ENCODE measurements around the gene LASP1. TPM values are rescaled to one million over a fixed set of nuclear protein-coding genes. Genes with fewer than 3 reads are reported as not detected.

Gene LASP1
- polyA plus RNA-seq, 1 donor from 2014 or later, result 56.3 TPM

DNA sequence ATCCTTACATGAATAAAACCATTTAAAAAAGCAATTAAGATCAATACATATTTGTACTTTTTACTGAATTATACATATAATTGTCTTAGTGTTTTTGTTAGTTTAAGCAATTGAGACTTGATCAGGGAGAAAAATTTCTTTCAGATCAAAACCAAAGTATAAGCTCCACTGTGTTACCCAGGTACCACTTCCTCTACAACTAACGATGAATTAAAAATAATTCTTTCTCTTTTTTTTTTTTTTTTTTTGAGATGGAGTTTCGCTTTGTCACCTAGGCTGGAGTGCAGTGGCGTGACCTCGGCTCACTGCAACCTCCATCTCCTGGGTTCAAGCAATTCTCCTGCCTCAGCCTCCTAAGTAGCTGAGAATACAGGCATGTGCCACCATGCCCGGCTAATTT, 90.5 kb downstream of the LASP1 start:
- Histone ChIP-seq H3K27me3 (ENCODE audit: insufficient read depth, low read depth, low read length) (no peaks in the 10 kb centered on the region), H3K9me2 (ENCODE audit: insufficient read depth, low read length) (no peaks in the 10 kb centered on the region), H3K4me3 (ENCODE audit: low read length) (no peak overlapping the region), H2AFZ (ENCODE audit: low read depth, low read length) (no peak overlapping the region), H3K79me2 (replicated peaks; ENCODE audit: insufficient read depth, low read length) (no peaks in the 10 kb centered on the region), H3K4me2 (ENCODE audit: low read length) (no peak overlapping the region), H3F3A (ENCODE audit: insufficient read depth, low read length, poor library complexity, severe bottlenecking) (no peaks in the 10 kb centered on the region), H3K27ac (ENCODE audit: low read length) (no peak overlapping the region), H3K9ac (ENCODE audit: low read length) (no peak overlapping the region), H3K9me3 (ENCODE audit: low read length) (no peaks in the 10 kb centered on the region), H4K20me1 (ENCODE audit: insufficient read depth) (no peaks in the 10 kb centered on the region), H3K36me3 (ENCODE audit: insufficient read depth, low read length) (no peaks in the 10 kb centered on the region)
- TF ChIP-seq SMC3 (conservative IDR thresholded peaks at IDR 0.05; ENCODE audit: poor library complexity) (no peak), TAF1 (IDR thresholded peaks at IDR 0.05; ENCODE audit: low read depth) (no peak), RAD21 (conservative IDR thresholded peaks at IDR 0.05) (no peak), EZH2 (IDR thresholded peaks at IDR 0.05; ENCODE audit: borderline replicate concordance, insufficient read depth, low read length, poor library complexity, severe bottlenecking) (no peak), POLR2AphosphoS5 (IDR thresholded peaks at IDR 0.05) (no peak), EP300 (conservative IDR thresholded peaks at IDR 0.05; ENCODE audit: poor library complexity, severe bottlenecking) (no peak)
- TF ChIP-seq, protein P1, sequence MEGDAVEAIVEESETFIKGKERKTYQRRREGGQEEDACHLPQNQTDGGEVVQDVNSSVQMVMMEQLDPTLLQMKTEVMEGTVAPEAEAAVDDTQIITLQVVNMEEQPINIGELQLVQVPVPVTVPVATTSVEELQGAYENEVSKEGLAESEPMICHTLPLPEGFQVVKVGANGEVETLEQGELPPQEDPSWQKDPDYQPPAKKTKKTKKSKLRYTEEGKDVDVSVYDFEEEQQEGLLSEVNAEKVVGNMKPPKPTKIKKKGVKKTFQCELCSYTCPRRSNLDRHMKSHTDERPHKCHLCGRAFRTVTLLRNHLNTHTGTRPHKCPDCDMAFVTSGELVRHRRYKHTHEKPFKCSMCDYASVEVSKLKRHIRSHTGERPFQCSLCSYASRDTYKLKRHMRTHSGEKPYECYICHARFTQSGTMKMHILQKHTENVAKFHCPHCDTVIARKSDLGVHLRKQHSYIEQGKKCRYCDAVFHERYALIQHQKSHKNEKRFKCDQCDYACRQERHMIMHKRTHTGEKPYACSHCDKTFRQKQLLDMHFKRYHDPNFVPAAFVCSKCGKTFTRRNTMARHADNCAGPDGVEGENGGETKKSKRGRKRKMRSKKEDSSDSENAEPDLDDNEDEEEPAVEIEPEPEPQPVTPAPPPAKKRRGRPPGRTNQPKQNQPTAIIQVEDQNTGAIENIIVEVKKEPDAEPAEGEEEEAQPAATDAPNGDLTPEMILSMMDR (IDR thresholded peaks at IDR 0.05; ENCODE audit: poor library complexity, severe bottlenecking), result no peak
- TF ChIP-seq, protein P2, sequence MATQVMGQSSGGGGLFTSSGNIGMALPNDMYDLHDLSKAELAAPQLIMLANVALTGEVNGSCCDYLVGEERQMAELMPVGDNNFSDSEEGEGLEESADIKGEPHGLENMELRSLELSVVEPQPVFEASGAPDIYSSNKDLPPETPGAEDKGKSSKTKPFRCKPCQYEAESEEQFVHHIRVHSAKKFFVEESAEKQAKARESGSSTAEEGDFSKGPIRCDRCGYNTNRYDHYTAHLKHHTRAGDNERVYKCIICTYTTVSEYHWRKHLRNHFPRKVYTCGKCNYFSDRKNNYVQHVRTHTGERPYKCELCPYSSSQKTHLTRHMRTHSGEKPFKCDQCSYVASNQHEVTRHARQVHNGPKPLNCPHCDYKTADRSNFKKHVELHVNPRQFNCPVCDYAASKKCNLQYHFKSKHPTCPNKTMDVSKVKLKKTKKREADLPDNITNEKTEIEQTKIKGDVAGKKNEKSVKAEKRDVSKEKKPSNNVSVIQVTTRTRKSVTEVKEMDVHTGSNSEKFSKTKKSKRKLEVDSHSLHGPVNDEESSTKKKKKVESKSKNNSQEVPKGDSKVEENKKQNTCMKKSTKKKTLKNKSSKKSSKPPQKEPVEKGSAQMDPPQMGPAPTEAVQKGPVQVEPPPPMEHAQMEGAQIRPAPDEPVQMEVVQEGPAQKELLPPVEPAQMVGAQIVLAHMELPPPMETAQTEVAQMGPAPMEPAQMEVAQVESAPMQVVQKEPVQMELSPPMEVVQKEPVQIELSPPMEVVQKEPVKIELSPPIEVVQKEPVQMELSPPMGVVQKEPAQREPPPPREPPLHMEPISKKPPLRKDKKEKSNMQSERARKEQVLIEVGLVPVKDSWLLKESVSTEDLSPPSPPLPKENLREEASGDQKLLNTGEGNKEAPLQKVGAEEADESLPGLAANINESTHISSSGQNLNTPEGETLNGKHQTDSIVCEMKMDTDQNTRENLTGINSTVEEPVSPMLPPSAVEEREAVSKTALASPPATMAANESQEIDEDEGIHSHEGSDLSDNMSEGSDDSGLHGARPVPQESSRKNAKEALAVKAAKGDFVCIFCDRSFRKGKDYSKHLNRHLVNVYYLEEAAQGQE (IDR thresholded peaks at IDR 0.05; ENCODE audit: borderline replicate concordance), result no peak

DNA sequence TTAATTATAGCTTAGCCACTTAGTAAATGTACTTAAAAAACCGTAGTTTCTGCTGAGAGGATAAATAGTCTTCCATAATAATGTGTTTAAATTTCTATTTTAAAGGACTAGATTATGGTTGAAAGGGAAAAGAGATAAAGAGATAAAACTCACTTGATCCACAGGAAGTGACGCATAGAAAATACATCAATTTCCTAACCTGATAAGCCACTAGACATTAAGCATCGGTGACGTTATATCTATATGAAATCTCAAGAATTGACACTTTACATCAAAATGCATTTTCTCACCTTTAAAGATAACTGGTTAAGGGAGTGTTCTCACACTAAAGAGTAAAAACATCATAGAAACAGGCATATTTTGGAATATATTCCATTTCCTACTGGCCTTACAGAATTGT, 91.6 kb downstream of the LASP1 start:
- H3K9me2 ChIP-seq (ENCODE audit: insufficient read depth, low read length), result no peaks in the 10 kb centered on the region
- H3K4me2 ChIP-seq (ENCODE audit: low read length), result no peak overlapping the region
- no peak overlapping the region for H3K9ac ChIP-seq (ENCODE audit: low read length)
- no peak overlapping the region for H3K27ac ChIP-seq (ENCODE audit: low read length)
- H3K9me3 ChIP-seq (ENCODE audit: low read length), result no peaks in the 10 kb centered on the region
- H3K79me2 ChIP-seq (replicated peaks; ENCODE audit: insufficient read depth, low read length), result no peaks in the 10 kb centered on the region
- H3K36me3 ChIP-seq (ENCODE audit: insufficient read depth, low read length), result no peaks in the 10 kb centered on the region
- H3K4me3 ChIP-seq (ENCODE audit: low read length), result no peak overlapping the region
- TF ChIP-seq, protein P2 (IDR thresholded peaks at IDR 0.05; ENCODE audit: borderline replicate concordance), result no peak
- no peak for TF ChIP-seq EP300 (conservative IDR thresholded peaks at IDR 0.05; ENCODE audit: poor library complexity, severe bottlenecking)
- TF ChIP-seq SMC3 (conservative IDR thresholded peaks at IDR 0.05; ENCODE audit: poor library complexity), result no peak
- H3K27me3 ChIP-seq (ENCODE audit: insufficient read depth, low read depth, low read length), result no peaks in the 10 kb centered on the region
- H4K20me1 ChIP-seq (ENCODE audit: insufficient read depth), result no peaks in the 10 kb centered on the region
- no peak overlapping the region for H2AFZ ChIP-seq (ENCODE audit: low read depth, low read length)
- no peaks in the 10 kb centered on the region for H3F3A ChIP-seq (ENCODE audit: insufficient read depth, low read length, poor library complexity, severe bottlenecking)

Data from neural cell (in vitro differentiated cells).